Mesodermal cell (in vitro differentiated cells): ENCODE results near the gene PEX7.
"Not testable (repeated sequence)": the region's sequence is repeated elsewhere in the genome, so short reads cannot be mapped to it uniquely, and the experiment has no call there.

Source experiments
- H3K27ac ChIP-seq: 2 replicates; pipeline ENCODE4 v1.7.0; 2013; ENCODE audit warnings: mild to moderate bottlenecking, low read depth, low read length, moderate library complexity; ENCODE audit not compliant: severe bottlenecking
- H3K36me3 ChIP-seq: 2 replicates; pipeline ENCODE4 v1.7.1; 2013; ENCODE audit warnings: mild to moderate bottlenecking, low read length, moderate library complexity; ENCODE audit not compliant: control insufficient read depth, insufficient read depth
- H3K4me1 ChIP-seq: one replicate; pipeline ENCODE4 v1.7.1; 2013; ENCODE audit warnings: mild to moderate bottlenecking, low read length; ENCODE audit not compliant: insufficient read depth, control insufficient read depth, poor library complexity, severe bottlenecking
- H3K4me3 ChIP-seq: 2 replicates; pipeline ENCODE4 v1.7.0; 2013; ENCODE audit warnings: low read length, control low read depth, mild to moderate bottlenecking; ENCODE audit not compliant: insufficient read depth, poor library complexity, severe bottlenecking; ENCODE audit errors: extremely low read depth
- H3K9me3 ChIP-seq: 2 replicates; pipeline ENCODE4 v1.7.1; 2013; ENCODE audit warnings: mild to moderate bottlenecking, low read length, moderate library complexity; ENCODE audit not compliant: control insufficient read depth
- WGBS, 2 experiments: methylation state at CpG; one replicate each; pipeline ENCODE4 v1.1.5; 2013; ENCODE audit warnings: missing lambda C conversion rate in 2 of 2; ENCODE audit not compliant: insufficient coverage in 2 of 2; 5-methylcytosine and 5-hydroxymethylcytosine counted together

PEX7 gene

DNA sequence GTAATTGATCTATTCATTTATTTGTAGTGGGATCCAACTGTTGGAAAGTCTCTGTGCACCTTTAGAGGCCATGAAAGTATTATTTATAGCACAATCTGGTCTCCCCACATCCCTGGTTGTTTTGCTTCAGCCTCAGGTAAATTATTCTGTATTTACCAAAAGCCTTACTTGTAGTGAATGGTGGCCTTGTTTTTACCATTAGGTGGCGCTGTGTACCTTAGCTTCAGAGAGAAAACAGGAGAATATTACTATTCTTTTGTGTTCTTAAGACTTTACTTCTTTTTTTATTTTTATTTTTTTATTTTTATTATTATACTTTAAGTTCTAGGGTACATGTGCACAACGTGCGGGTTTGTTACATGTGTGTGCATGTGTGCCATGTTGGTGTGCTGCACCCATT, 23.7 kb downstream of the PEX7 start:
- Histone ChIP-seq H3K27ac (no peak overlapping the region), H3K36me3 (no peaks in the 10 kb centered on the region), H3K9me3 (no peaks in the 10 kb centered on the region), H3K4me1 (no peaks in the 10 kb centered on the region), H3K4me3 (no peak overlapping the region)
- no CpG with 5 or more reads among the region's 3 CpGs for WGBS, 2 experiments

DNA sequence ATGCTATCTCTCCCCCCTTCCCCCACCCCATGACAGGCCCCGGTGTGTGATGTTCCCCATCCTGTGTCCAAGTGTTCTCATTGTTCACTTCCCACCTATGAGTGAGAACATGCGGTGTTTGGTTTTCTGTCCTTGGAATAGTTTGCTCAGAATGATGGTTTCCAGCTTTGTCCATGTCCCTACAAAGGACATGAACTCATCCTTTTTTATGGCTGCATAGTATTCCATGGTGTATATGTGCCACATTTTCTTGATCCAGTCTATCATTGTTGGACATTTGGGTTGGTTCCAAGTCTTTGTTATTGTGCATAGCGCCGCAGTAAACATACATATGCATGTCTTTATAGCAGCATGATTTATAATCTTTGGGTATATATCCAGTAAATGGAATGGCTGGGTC, 24.1 kb downstream of the PEX7 start:
- H3K27ac ChIP-seq, H3K4me1 ChIP-seq, H3K36me3 ChIP-seq, H3K9me3 ChIP-seq, H3K4me3 ChIP-seq: not testable (repeated sequence)
- WGBS, 2 experiments = no CpG with 5 or more reads among the region's 4 CpGs

DNA sequence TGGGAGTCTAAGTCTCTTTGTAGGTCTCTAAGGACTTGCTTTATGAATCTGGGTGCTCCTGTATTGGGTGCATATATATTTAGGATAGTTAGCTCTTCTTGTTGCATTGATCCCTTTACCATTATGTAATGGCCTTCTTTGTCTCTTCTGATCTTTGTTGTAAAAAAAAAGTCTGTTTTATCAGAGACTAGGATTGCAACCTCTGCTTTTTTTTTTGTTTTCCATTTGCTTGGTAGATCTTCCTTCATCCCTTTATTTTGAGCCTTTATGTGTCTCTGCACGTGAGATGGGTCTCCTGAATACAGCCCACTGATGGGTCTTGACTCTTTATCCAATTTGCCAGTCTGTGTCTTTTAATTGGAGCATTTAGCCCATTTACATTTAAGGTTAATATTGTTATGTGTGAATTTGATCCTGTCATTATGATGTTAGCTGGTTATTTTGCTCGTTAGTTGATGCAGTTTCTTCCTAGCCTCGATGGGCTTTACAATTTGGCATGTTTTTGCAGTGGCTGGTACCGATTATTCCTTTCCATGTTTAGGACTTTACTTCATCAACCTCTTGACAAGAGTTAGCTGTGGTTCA, 27.7 kb downstream of the PEX7 start:
- not testable (repeated sequence) for H3K4me3 ChIP-seq, H3K27ac ChIP-seq, H3K9me3 ChIP-seq, H3K4me1 ChIP-seq, H3K36me3 ChIP-seq
- WGBS, 2 experiments = 100% methylated on average over 2 of the region's 4 CpGs; no CpG with 5 or more reads in 1 of the 2 experiments

DNA sequence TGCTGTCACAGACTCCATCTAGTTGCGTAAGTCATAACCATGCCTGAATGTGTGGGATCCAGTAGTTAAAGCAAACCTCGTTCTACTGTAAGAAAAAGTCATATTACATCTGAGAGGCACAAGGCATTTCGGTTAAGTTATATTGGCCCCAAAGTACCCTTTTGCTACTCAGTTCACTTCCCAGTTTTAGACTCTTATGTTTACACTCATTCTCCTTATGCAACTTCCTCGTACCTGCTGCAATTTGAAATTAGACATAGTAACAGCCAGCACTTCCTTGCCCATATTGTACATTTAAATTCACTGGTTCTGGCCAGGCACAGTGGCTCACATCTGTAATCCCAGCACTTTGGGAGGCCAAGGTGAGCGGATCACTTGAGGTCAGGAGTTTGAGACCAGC, 37.0 kb downstream of the PEX7 start:
- no peak overlapping the region for H3K4me3 ChIP-seq
- H3K27ac ChIP-seq = no peak overlapping the region
- no peaks in the 10 kb centered on the region for H3K9me3 ChIP-seq
- 87 to 93% methylated on average over 3 to 4 of the region's 5 CpGs for WGBS, 2 experiments
- no peaks in the 10 kb centered on the region for H3K4me1 ChIP-seq
- no peaks in the 10 kb centered on the region for H3K36me3 ChIP-seq

DNA sequence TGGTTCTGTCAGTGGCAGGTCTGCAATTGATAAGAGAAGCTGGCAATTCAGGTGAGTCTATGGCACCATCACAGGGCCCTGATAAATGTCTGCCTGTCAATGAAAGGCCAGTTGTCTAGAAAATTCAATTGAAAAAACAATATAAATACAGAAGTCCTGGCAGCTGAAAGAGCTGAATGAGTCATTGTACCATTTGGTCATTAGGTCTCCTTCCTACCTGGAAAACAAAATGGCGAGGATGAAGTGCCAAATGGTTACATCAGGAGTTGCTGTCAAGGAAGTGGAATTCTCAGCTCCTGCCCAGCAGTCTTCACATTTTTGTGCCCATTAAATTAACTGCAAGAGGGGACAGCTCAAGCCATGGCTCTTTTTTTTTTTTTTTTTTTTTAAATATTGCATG, 37.7 kb downstream of the PEX7 start:
- WGBS, 2 experiments = 86% methylated on average over 1 of the region's 1 CpG
- no peak overlapping the region for H3K4me3 ChIP-seq
- H3K27ac ChIP-seq = no peak overlapping the region

DNA sequence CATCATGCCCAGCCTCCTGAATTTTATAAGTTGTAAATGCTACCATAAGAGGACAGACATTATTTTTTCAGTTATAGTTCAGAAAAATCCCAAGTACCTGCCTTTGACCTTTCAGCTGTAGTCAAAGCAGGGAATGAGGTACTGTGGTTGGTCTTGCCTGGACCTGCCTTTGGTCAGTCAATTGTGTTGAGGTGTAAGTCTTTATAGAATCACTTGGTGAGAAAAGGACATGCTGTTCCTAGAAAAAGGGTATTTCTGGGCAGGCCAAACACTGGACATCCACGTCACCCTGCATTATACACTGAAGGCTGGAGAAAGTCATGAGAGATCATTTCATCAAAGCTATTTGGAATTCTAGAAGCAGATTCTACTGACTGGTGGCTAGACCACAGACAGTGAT, 40.3 kb downstream of the PEX7 start:
- Histone ChIP-seq H3K9me3 (no peaks in the 10 kb centered on the region), H3K27ac (no peak overlapping the region), H3K4me1 (no peaks in the 10 kb centered on the region), H3K36me3 (no peaks in the 10 kb centered on the region), H3K4me3 (no peak overlapping the region)
- WGBS, 2 experiments = 100% methylated on average over 1 of the region's 1 CpG; no CpG with 5 or more reads in 1 of the 2 experiments

More for the DNA sequence above, 37.7 kb downstream of the PEX7 start:
- Histone ChIP-seq H3K36me3 (no peaks in the 10 kb centered on the region), H3K4me1 (no peaks in the 10 kb centered on the region), H3K9me3 (no peaks in the 10 kb centered on the region)

DNA sequence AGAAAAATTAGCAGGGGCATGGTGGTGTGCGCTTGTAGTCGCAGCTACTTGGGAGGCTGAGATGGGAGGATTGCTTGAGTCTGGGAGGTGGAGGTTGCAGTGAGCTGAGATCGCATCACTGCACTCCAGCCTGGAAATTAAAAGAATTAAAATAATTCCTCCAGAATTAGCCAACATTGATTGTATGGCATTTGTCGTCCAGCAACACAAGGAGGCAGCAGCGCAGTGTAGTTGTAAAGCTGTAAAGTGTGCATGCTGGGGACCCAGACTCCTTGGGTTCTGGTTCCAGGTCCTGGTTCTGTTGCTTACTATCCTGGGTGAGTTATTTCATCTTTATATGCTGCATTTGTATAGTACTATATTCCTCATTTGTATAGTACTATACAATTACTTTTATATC, 41.4 kb downstream of the PEX7 start:
- WGBS, 2 experiments = 50% methylated on average over 2 of the region's 5 CpGs; no CpG with 5 or more reads in 1 of the 2 experiments
- no peak overlapping the region for H3K27ac ChIP-seq
- no peak overlapping the region for H3K4me3 ChIP-seq
- H3K4me1 ChIP-seq = no peaks in the 10 kb centered on the region
- no peaks in the 10 kb centered on the region for H3K36me3 ChIP-seq
- no peaks in the 10 kb centered on the region for H3K9me3 ChIP-seq

DNA sequence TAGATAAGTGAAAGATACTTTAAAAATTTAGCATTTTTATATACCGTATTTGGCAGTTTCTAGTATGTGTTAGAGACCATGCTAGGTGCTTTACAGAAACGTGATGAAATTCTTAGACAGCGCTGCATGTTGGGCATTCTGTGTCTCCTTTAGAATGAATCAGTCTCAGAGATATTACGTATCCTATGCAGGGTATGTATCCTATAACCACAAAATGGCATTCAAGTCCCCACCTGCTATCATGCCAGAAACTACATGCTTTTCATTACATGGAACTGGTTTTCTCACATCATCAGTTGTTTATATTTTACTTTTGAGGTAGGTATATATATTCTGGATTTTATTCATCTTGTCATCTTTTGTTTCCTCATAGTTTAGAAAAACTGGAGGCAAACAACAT, 42.3 kb downstream of the PEX7 start:
- H3K36me3 ChIP-seq = no peaks in the 10 kb centered on the region
- no peak overlapping the region for H3K4me3 ChIP-seq
- H3K9me3 ChIP-seq = no peaks in the 10 kb centered on the region
- 78 to 100% methylated on average over 2 to 3 of the region's 4 CpGs for WGBS, 2 experiments
- no peaks in the 10 kb centered on the region for H3K4me1 ChIP-seq
- H3K27ac ChIP-seq = no peak overlapping the region

DNA sequence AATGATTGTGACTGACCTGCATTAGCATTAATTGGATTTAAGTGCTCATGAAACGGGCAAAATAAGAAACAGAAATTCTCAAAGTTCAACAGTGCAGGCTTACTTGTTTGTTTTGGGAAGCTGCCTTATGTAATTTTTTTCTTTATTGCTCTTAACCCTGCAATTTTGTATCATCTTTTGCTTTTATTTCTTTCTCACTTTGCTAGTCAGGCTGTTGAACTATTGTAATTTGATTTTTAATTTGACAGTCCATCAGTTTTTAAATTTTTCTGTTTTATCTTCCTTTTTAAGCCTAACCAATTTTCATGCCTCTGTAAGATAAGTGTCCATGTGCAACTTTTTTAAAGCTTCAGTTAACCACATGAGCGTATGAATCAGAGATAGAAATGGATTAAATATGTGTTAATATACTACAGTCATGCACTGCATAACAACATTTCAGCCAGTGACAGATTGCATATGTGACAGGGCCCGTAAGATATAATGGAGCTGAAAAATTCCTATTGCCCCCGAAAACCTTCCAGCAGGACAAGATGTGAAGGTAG, 44.6 kb downstream of the PEX7 start:
- Histone ChIP-seq H3K4me1 (no peaks in the 10 kb centered on the region), H3K9me3 (no peaks in the 10 kb centered on the region), H3K27ac (no peak overlapping the region), H3K36me3 (peaks cover 3% of the 10 kb centered on the region), H3K4me3 (no peak overlapping the region)
- no CpG with 5 or more reads among the region's 4 CpGs for WGBS, 2 experiments

DNA sequence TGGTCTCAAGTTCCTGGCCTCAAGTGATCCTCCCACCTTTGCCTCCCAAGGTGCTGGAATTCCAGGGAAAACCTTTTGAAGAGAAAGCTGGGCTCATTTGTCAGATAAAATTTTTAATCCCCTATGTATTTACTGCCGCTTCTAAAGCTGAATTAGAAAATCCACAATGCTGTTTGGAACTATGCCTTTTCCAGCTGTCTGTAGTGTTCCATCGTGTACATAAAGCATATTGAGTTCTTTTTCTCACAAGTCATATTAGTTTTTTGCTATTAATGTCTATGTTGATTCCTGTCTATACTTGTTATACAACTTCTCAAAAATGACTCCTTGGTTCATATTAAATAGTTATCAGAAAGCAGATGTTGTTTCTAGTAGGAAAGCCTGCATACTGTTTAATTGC, 47.1 kb downstream of the PEX7 start:
- H3K27ac ChIP-seq = no peak overlapping the region
- H3K36me3 ChIP-seq = peaks cover 3% of the 10 kb centered on the region
- peaks cover 14% of the 10 kb centered on the region for H3K9me3 ChIP-seq
- H3K4me1 ChIP-seq = no peaks in the 10 kb centered on the region
- 75 to 100% methylated on average over 1 of the region's 2 CpGs for WGBS, 2 experiments
- no peak overlapping the region for H3K4me3 ChIP-seq

DNA sequence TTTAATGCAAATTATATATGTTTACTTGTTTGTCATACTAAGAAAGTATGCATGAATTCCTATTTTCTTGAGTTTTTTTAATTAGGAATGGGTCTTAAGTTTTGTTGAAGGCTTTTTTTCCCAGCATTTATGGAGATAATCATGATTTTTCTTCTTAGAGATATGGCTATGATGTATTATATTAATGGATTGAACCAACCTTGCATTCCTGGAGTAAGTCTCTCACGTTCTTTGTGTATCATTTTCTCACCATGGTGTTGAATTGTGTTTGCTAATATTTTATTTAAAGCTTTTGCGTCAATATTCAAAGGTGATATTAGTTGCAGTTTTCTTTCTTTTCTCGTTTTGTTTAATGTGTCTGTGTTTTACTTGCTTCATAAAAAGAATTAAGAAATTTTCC, 51.4 kb downstream of the PEX7 start:
- Histone ChIP-seq H3K27ac (no peak overlapping the region), H3K4me3 (no peak overlapping the region), H3K36me3 (peaks cover 3% of the 10 kb centered on the region), H3K4me1 (no peaks in the 10 kb centered on the region), H3K9me3 (peaks cover 21% of the 10 kb centered on the region)
- WGBS, 2 experiments = no CpG with 5 or more reads among the region's 3 CpGs
